Measurements from ENCODE around the gene ANKK1. TPM values are rescaled to one million over a fixed set of nuclear protein-coding genes. Genes with fewer than 3 reads are reported as not detected.

ANKK1 gene
- total and polyA plus RNA-seq, 8 donors = 0.09 to 0.95 (median 0.47) TPM

GRCh38 chr11:113407163-113407562 is 19.6 kb downstream of the ANKK1 start:
- Histone ChIP-seq H3K27ac (no peak overlapping the region), H3K9me3 (no peaks in the 10 kb centered on the region), H3K27me3 (no peaks in the 10 kb centered on the region), H3K4me3 (no peak overlapping the region), H3K36me3 (no peaks in the 10 kb centered on the region), H3K4me1 (no peaks in the 10 kb centered on the region)
- no peak for DNase-seq
- intact Hi-C loops (cut with DNase I) = no loop called here
- no peak for TF ChIP-seq CTCF (IDR thresholded peaks at IDR 0.05)
- no peak for ATAC-seq

- Histone ChIP-seq H3K27ac (no peak overlapping the region), H3K27me3 (no peaks in the 10 kb centered on the region), H3K36me3 (no peaks in the 10 kb centered on the region), H3K4me3 (no peak overlapping the region), H3K4me1 (no peaks in the 10 kb centered on the region), H3K9me3 (no peaks in the 10 kb centered on the region)
- no peak for TF ChIP-seq CTCF (IDR thresholded peaks at IDR 0.05)
- no peak for DNase-seq
- ATAC-seq = no peak
- intact Hi-C loops (cut with DNase I) = no loop called here
Observed at GRCh38 chr11:113408206-113408605, 20.6 kb downstream of the ANKK1 start.

- DNase-seq (no peak), ATAC-seq (no peak)
- Histone ChIP-seq H3K4me1 (no peaks in the 10 kb centered on the region), H3K36me3 (no peaks in the 10 kb centered on the region), H3K27ac (no peak overlapping the region), H3K27me3 (no peaks in the 10 kb centered on the region), H3K4me3 (no peak overlapping the region), H3K9me3 (no peaks in the 10 kb centered on the region)
- TF ChIP-seq CTCF (IDR thresholded peaks at IDR 0.05) = no peak
- intact Hi-C loops (cut with DNase I) = no loop called here
Observed at GRCh38 chr11:113408887-113409286, 21.3 kb downstream of the ANKK1 start.

GRCh38 chr11:113409526-113409925 is 21.9 kb downstream of the ANKK1 start:
- no peaks in the 10 kb centered on the region for H3K4me1 ChIP-seq
- no peak overlapping the region for H3K4me3 ChIP-seq
- ATAC-seq = no peak
- no peak overlapping the region for H3K27ac ChIP-seq
- no peaks in the 10 kb centered on the region for H3K27me3 ChIP-seq
- H3K36me3 ChIP-seq = no peaks in the 10 kb centered on the region
- no peak for TF ChIP-seq CTCF (IDR thresholded peaks at IDR 0.05)
- no peak for DNase-seq
- no peaks in the 10 kb centered on the region for H3K9me3 ChIP-seq
- intact Hi-C loops (cut with DNase I) = no loop called here

- no peak for TF ChIP-seq CTCF (IDR thresholded peaks at IDR 0.05)
- Histone ChIP-seq H3K4me3 (no peak overlapping the region), H3K4me1 (no peaks in the 10 kb centered on the region), H3K36me3 (no peaks in the 10 kb centered on the region), H3K9me3 (no peaks in the 10 kb centered on the region), H3K27me3 (no peaks in the 10 kb centered on the region), H3K27ac (no peak overlapping the region)
- DNase-seq (no peak), ATAC-seq (no peak)
- intact Hi-C loops (cut with DNase I) = no loop called here
Observed at GRCh38 chr11:113410414-113411135, 23.0 kb downstream of the ANKK1 start.

Data from left lung (tissue), 10 donors.